ENCODE measurements around the gene S1PR1.

Gene S1PR1

DNA sequence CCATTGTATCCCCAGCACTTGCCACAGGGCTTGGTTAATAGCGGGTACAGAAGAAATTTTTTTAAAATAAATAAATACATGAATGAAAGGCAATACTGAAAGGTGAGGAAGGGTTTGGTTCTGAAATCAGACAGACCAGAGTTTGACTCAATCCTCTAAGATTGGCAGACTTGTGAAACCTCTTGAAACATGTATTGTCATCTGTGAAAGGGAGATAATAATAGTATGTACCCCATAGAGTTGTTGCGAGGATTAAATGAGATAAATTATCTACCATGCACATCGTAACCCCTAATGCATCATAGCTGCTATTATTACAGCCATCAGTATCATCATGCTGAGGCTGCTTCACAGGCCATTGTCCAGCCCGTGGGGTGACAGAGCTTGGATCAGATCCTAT, 41.4 kb downstream of the S1PR1 start:
- Histone ChIP-seq H3K4me1 (ENCODE audit: control insufficient read depth, insufficient read depth, low read length) (no peaks in the 10 kb centered on the region), H3K4me3 (ENCODE audit: low read length) (no peak overlapping the region), H3K27me3 (ENCODE audit: control insufficient read depth, insufficient read depth, low read length) (no peaks in the 10 kb centered on the region), H3K9ac (ENCODE audit: low read length) (no peak overlapping the region), H3K36me3 (ENCODE audit: control insufficient read depth, insufficient read depth, low read length) (no peaks in the 10 kb centered on the region), H3K9me3 (ENCODE audit: control insufficient read depth, low read length) (no peaks in the 10 kb centered on the region)

DNA sequence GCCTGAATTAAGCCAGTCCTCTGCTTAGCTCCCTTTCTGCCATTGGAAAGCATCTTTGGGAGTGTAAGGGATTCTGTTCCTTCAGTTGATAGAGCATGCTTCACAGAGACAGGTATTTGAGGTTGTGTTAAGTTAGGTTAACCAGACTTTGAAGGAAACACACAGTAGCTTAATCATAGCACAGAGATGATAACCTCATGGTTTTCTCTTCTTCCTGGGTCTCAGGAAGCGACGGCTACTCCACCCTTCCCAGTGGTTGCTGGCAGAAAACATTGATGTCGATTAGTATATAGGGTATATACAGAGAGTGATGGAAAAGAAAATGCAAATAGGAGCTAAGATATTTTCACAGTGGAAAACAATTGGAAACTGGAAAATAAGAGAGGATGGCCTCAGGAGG, 42.0 kb downstream of the S1PR1 start:
- no peak overlapping the region for H3K4me3 ChIP-seq (ENCODE audit: low read length)

DNA sequence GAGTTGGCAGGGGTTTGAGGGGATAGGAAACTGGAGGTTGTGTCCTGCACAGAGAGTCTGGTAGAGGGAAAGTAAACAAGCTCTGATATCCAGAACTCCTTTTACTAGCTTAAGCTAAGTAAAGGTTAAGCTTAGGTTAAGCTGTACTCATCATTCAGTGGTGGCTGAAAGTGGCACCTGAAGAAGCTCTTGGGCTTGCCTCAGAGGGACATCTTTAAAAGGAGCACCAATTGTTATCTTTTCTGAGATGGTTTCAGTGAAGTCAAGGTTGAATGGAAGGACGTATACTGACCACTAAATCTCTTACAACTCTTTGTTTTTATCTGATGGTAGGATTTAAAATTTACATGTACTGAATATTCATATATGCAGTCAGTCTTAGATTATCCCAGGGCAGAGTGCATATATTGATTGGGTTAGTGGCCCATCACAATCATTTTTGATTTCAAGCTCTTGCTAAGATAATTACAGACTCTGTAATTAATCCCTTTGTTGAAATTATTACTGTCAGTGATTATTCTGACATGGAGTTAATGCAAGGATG, 43.3 kb downstream of the S1PR1 start:
- no peaks in the 10 kb centered on the region for H3K9me3 ChIP-seq (ENCODE audit: control insufficient read depth, low read length)
- H3K4me3 ChIP-seq (ENCODE audit: low read length), result no peak overlapping the region
- H3K27me3 ChIP-seq (ENCODE audit: control insufficient read depth, insufficient read depth, low read length), result no peaks in the 10 kb centered on the region
- H3K9ac ChIP-seq (ENCODE audit: low read length), result no peak overlapping the region
- no peaks in the 10 kb centered on the region for H3K4me1 ChIP-seq (ENCODE audit: control insufficient read depth, insufficient read depth, low read length)
- H3K36me3 ChIP-seq (ENCODE audit: control insufficient read depth, insufficient read depth, low read length), result no peaks in the 10 kb centered on the region

More for the DNA sequence above, 42.0 kb downstream of the S1PR1 start:
- Histone ChIP-seq H3K9me3 (ENCODE audit: control insufficient read depth, low read length) (no peaks in the 10 kb centered on the region), H3K9ac (ENCODE audit: low read length) (no peak overlapping the region), H3K36me3 (ENCODE audit: control insufficient read depth, insufficient read depth, low read length) (no peaks in the 10 kb centered on the region), H3K27me3 (ENCODE audit: control insufficient read depth, insufficient read depth, low read length) (no peaks in the 10 kb centered on the region), H3K4me1 (ENCODE audit: control insufficient read depth, insufficient read depth, low read length) (no peaks in the 10 kb centered on the region)

DNA sequence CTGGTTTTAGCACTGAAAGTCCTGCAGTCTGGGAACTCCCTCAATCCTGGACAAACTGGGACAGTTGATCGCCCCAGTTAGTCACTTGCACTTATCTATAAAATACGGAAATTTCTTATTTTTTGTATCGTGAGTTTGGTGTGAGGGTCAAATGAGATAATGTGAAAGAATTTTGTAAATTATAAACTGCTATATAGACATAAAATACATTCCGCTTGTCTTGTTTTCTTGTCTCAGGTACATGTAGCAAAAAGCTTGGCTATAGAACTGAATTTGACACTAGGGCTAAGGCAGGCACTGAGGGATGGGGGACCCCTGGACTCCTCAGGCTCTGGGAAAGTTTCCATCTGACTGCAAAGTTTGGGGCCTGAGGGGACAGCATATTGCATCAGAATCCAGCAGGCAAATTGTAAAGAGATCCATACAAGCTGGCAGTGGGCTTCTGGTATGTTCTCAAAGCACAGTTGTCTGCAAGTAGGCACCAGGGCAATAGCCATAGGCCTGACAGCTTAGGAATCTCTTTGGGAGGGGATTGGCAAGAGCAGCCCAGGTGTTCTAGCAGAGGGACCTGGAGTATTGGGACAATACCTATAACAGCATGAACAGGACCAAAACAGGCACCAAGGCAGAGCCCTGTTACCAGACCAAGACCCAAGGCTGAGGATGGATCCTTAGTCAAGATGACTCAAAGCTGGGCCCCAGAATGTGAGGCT, 44.3 kb downstream of the S1PR1 start:
- Histone ChIP-seq H3K9me3 (ENCODE audit: control insufficient read depth, low read length) (no peaks in the 10 kb centered on the region), H3K27me3 (ENCODE audit: control insufficient read depth, insufficient read depth, low read length) (no peaks in the 10 kb centered on the region), H3K4me3 (ENCODE audit: low read length) (no peak overlapping the region), H3K4me1 (ENCODE audit: control insufficient read depth, insufficient read depth, low read length) (no peaks in the 10 kb centered on the region), H3K9ac (ENCODE audit: low read length) (no peak overlapping the region), H3K36me3 (ENCODE audit: control insufficient read depth, insufficient read depth, low read length) (no peaks in the 10 kb centered on the region)

DNA sequence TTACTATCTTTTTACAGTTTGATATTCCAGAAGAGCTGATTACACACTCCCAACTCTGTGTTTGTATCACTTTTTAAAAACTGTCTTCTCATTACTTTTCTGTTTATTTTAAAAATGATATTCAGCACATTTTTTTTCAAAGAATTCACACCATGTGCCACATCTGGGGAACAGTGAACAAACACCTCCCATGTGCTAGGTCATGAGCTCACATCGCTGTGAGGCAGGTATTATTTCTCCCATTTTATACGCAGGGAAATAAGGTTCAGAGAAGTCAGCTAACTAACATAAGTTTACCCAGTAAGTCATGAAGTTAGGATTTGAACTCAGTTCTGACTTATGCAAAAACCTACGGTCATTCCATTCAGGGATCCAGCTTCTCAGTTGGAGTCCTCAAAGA, 44.9 kb downstream of the S1PR1 start:
- H3K4me3 ChIP-seq (ENCODE audit: low read length), result no peak overlapping the region
- H3K9me3 ChIP-seq (ENCODE audit: control insufficient read depth, low read length), result no peaks in the 10 kb centered on the region
- no peaks in the 10 kb centered on the region for H3K36me3 ChIP-seq (ENCODE audit: control insufficient read depth, insufficient read depth, low read length)
- H3K4me1 ChIP-seq (ENCODE audit: control insufficient read depth, insufficient read depth, low read length), result no peaks in the 10 kb centered on the region
- no peak overlapping the region for H3K9ac ChIP-seq (ENCODE audit: low read length)
- no peaks in the 10 kb centered on the region for H3K27me3 ChIP-seq (ENCODE audit: control insufficient read depth, insufficient read depth, low read length)

DNA sequence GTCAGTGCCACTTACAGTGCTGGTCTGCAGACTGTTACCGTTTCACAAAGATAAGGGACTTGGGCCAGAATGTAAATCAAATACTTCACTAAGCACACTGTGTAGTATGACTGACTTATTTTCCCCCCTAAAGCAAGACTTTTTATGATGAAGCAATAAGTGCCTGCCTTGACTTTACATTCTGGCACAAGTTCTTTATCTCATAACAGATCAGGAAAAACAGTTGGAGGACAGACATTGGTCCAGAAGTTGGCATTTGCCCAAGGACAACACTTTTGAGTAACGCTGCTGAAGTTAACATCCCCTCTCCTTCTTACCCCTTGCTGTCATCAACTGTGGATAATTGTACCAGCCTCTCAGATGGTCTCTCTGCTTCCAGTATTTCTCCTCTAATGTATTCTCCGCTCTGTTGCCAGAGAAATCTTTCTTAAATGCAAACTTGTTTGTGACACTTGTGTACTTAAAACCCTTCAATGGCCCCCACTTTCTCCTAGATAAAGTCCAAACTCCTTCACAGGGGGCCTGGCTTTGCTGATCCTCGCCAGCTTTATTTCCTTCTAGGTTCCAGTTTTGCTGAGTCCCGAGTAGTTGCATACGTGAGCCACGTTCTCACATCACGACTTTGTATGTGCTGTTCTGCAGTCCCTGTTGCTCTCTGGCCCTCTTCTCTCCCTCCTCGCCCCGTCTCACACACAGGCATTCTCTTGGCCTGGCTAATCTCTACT, 45.7 kb downstream of the S1PR1 start:
- Histone ChIP-seq H3K4me3 (ENCODE audit: low read length) (no peak overlapping the region), H3K9ac (ENCODE audit: low read length) (no peak overlapping the region), H3K9me3 (ENCODE audit: control insufficient read depth, low read length) (no peaks in the 10 kb centered on the region), H3K27me3 (ENCODE audit: control insufficient read depth, insufficient read depth, low read length) (no peaks in the 10 kb centered on the region), H3K4me1 (ENCODE audit: control insufficient read depth, insufficient read depth, low read length) (no peaks in the 10 kb centered on the region), H3K36me3 (ENCODE audit: control insufficient read depth, insufficient read depth, low read length) (no peaks in the 10 kb centered on the region)

DNA sequence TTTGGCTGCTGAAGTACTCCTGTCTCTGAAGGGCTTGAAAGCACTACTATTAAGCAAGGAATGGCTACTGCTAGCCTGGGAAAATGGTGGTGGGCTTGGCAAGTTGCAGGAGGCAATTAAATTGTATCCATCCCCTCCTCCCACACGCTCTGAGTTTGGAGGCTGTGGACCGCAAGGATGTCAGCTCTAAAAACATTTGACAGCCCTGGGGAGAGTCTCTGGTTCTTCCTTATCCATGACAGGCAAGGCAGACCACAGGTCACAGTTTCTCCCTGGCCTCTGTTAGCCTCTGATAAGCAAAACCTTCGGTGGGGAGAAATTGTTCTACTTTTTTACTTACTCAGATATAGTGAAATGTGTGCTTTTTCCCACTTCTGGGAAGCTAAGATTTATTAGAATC, 46.6 kb downstream of the S1PR1 start:
- no peak overlapping the region for H3K9ac ChIP-seq (ENCODE audit: low read length)
- no peaks in the 10 kb centered on the region for H3K27me3 ChIP-seq (ENCODE audit: control insufficient read depth, insufficient read depth, low read length)
- H3K4me3 ChIP-seq (ENCODE audit: low read length), result no peak overlapping the region
- no peaks in the 10 kb centered on the region for H3K36me3 ChIP-seq (ENCODE audit: control insufficient read depth, insufficient read depth, low read length)
- H3K9me3 ChIP-seq (ENCODE audit: control insufficient read depth, low read length), result no peaks in the 10 kb centered on the region
- no peaks in the 10 kb centered on the region for H3K4me1 ChIP-seq (ENCODE audit: control insufficient read depth, insufficient read depth, low read length)

DNA sequence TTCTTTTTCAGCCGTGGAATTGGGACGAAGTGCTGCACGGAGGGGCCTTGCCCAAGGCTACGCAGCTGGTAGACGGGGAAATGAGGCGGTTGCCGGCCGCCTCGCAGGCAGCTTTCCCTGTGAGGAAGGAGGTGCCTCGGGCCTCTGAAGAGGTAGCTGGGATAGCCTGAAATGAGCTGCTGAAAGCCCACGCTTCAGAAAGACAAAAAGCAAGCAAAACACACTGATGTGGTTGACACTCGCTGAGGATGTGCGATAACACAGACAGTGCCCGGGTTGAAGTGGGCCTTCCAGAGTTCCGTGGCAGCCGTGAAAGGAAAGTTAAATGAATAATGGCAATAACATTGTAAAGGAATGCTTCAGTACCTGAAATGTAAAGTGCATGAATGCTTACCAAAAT, 47.2 kb downstream of the S1PR1 start:
- H3K27me3 ChIP-seq (ENCODE audit: control insufficient read depth, insufficient read depth, low read length), result no peaks in the 10 kb centered on the region
- H3K4me1 ChIP-seq (ENCODE audit: control insufficient read depth, insufficient read depth, low read length), result no peaks in the 10 kb centered on the region
- no peak overlapping the region for H3K4me3 ChIP-seq (ENCODE audit: low read length)
- H3K36me3 ChIP-seq (ENCODE audit: control insufficient read depth, insufficient read depth, low read length), result no peaks in the 10 kb centered on the region
- H3K9me3 ChIP-seq (ENCODE audit: control insufficient read depth, low read length), result no peaks in the 10 kb centered on the region
- H3K9ac ChIP-seq (ENCODE audit: low read length), result no peak overlapping the region

DNA sequence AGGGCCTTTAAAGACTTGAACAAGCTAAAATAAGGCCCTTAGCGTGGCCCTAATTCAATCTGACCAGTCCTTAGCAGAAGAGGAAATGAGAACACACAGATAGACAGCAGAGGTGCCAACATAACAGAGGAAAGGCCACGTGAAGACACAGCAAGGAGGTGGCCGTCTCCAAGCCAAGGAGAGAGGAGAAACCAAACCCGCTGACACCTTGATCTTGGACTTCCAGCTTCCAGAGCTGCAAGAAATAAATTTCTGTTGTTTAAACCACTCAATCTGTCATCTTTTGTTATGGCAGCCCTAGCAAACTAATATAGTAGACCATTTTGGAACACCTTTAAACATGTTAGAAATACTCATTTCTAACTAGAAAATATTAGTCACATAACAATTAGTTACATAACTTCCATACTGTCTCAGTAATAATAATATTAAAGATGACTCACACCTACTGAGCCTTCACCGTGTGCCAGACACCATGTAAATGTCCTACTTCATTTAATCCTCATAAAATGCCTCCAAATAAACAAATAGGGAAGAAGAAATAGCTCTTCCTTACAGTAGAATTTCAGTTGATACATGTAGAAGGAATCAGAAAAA, 47.9 kb downstream of the S1PR1 start:
- Histone ChIP-seq H3K4me3 (ENCODE audit: low read length) (no peak overlapping the region), H3K27me3 (ENCODE audit: control insufficient read depth, insufficient read depth, low read length) (no peaks in the 10 kb centered on the region), H3K9ac (ENCODE audit: low read length) (no peak overlapping the region), H3K36me3 (ENCODE audit: control insufficient read depth, insufficient read depth, low read length) (no peaks in the 10 kb centered on the region), H3K9me3 (ENCODE audit: control insufficient read depth, low read length) (no peaks in the 10 kb centered on the region), H3K4me1 (ENCODE audit: control insufficient read depth, insufficient read depth, low read length) (no peaks in the 10 kb centered on the region)

DNA sequence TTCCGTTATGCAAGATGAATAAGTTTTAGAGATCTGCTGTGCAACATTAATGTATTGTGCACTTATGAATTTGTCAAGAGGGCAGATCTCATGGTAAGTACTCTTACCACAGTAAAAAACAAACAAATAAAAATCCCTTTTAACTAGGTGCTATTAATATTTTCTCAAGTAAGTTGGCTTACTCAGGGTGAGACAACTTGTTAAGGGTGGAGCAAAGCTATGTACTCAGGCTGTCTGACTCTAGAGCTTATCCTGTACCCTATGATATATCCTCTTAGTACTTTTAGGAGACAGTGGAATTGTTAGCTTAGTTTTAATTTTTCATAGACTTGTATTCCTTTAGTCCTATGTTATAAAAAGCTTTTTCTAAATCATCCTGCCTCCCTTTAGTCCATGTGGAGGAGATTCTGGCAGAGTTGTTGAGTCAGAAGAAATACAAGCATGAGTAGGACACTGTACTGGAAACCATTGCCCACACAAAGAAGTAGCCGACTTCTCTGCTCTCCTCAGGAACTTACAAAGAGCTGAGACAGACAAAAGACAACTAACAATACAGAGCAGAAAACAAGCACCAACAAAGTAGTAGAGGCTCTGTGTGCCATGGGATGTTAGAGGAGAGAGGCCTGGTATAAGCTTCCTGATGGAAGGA, 49.2 kb downstream of the S1PR1 start:
- H3K4me1 ChIP-seq (ENCODE audit: control insufficient read depth, insufficient read depth, low read length), result no peaks in the 10 kb centered on the region
- no peaks in the 10 kb centered on the region for H3K36me3 ChIP-seq (ENCODE audit: control insufficient read depth, insufficient read depth, low read length)
- no peak overlapping the region for H3K4me3 ChIP-seq (ENCODE audit: low read length)
- H3K27me3 ChIP-seq (ENCODE audit: control insufficient read depth, insufficient read depth, low read length), result peaks cover 3% of the 10 kb centered on the region
- no peak overlapping the region for H3K9ac ChIP-seq (ENCODE audit: low read length)
- no peaks in the 10 kb centered on the region for H3K9me3 ChIP-seq (ENCODE audit: control insufficient read depth, low read length)

DNA sequence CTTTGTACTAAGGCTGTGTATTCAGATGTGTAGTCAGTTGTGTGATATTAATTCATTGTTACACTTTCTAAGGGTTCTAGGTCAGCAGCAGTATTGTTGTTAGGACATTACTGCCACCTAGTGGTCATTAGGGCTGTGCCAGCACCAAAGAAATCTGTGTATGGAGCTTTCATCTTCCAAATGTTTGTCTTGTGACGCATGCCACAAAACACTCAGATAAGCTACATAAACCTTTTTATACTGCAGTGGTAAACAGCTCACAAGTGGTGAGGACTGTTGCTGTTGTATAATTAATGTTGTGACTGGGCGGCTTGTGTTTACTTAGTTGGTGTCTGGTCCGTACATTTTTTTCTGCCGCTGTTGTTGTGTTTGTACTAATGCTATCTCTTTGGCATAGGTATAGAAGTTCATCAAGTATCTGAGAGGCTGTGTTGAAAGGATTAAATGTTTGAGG, 51.7 kb downstream of the S1PR1 start:
- no peaks in the 10 kb centered on the region for H3K36me3 ChIP-seq (ENCODE audit: control insufficient read depth, insufficient read depth, low read length)
- H3K27me3 ChIP-seq (ENCODE audit: control insufficient read depth, insufficient read depth, low read length), result peaks cover 11% of the 10 kb centered on the region
- no peak overlapping the region for H3K4me3 ChIP-seq (ENCODE audit: low read length)
- H3K9me3 ChIP-seq (ENCODE audit: control insufficient read depth, low read length), result no peaks in the 10 kb centered on the region
- H3K4me1 ChIP-seq (ENCODE audit: control insufficient read depth, insufficient read depth, low read length), result no peaks in the 10 kb centered on the region
- no peak overlapping the region for H3K9ac ChIP-seq (ENCODE audit: low read length)

Data from mucosa of stomach (tissue), 1 donor.